ENCODE results near the gene TMEM117.

GRCh38 chr12:44389038-44389437, 553.2 kb downstream of the TMEM117 start:
- TF ChIP-seq CTCF (IDR thresholded peaks at IDR 0.05) = no peak
- no peak for TF ChIP-seq POLR2AphosphoS5 (IDR thresholded peaks at IDR 0.05)
